ENCODE data around the gene SYN1.

Gene SYN1

GRCh38 chrX:47571215-47571614 lies 48.4 kb downstream of the SYN1 start:
- DNase-seq, result no peak

GRCh38 chrX:47570794-47571193 lies 48.9 kb downstream of the SYN1 start:
- DNase-seq, result no peak

- DNase-seq, result no peak
Measured at GRCh38 chrX:47568656-47569295, 50.9 kb downstream of the SYN1 start.

- DNase-seq, result no peak
Measured at GRCh38 chrX:47566841-47567240, 52.8 kb downstream of the SYN1 start.

GRCh38 chrX:47564438-47565085 lies 55.1 kb downstream of the SYN1 start:
- no peak for DNase-seq

- no peak for DNase-seq
Measured at GRCh38 chrX:47563801-47564315, 55.8 kb downstream of the SYN1 start.

GRCh38 chrX:47562615-47563243 lies 56.9 kb downstream of the SYN1 start:
- no peak for DNase-seq

- DNase-seq, result no peak
Measured at GRCh38 chrX:47561659-47562151, 58.0 kb downstream of the SYN1 start.

GRCh38 chrX:47560934-47561658 lies 58.6 kb downstream of the SYN1 start, which contains the start of gene ARAF:
Gene ARAF, plus strand, starts transcription at chrX:47561205. Its CDS starts 1,763 bp downstream, at chrX:47562968.
- peak; percentile 91 for DNase-seq

- no peak for DNase-seq
Measured at GRCh38 chrX:47560179-47560933, 59.3 kb downstream of the SYN1 start.

GRCh38 chrX:47558436-47558835 lies 61.2 kb downstream of the SYN1 start:
- DNase-seq, result no peak

GRCh38 chrX:47556045-47556623 lies 63.5 kb downstream of the SYN1 start:
- peak; percentile 85 for DNase-seq

GRCh38 chrX:47543496-47543895 lies 76.2 kb downstream of the SYN1 start:
- no peak for DNase-seq

GRCh38 chrX:47540754-47541538 lies 78.7 kb downstream of the SYN1 start:
- peak; percentile 83 for DNase-seq

GRCh38 chrX:47539860-47540259 lies 79.8 kb downstream of the SYN1 start:
- no peak for DNase-seq

GRCh38 chrX:47530049-47530448 lies 89.6 kb downstream of the SYN1 start:
- no peak for DNase-seq

GRCh38 chrX:47529548-47529947 lies 90.1 kb downstream of the SYN1 start:
- DNase-seq, result no peak

- no peak for DNase-seq
Measured at GRCh38 chrX:47523713-47524166, 95.9 kb downstream of the SYN1 start.

GRCh38 chrX:47523297-47523696 lies 96.4 kb downstream of the SYN1 start:
- peak; percentile 44 for DNase-seq
